Natural killer cell (primary cell): ENCODE data around the gene PAFAH1B1. TPM values are rescaled to one million over a fixed set of nuclear protein-coding genes. Genes with fewer than 3 reads are reported as not detected.
A peak's percentile ranks its signal among the peaks of the same experiment; 100 is the strongest.

ENCODE experiments used
- ATAC-seq, 3 donors: fragments of 150-1000 bp in 2 of 3; fragments of 200-7000 bp in 1 of 3; cut with Tn5 transposase; 1 replicate in 1 of 3; 2 replicates in 2 of 3; pipeline ENCODE4 v1.10.0; 2021; ENCODE audit warnings: mild to moderate bottlenecking in 2 of 3, moderate library complexity in 2 of 3
- DNase-seq, 2 donors: peaks; one replicate each; pipeline versions ENCODE4 v3.0.0 to v3.0.0-alpha.2; 2013 to 2021; ENCODE audit warnings: mixed read lengths in 1 of 2
- H3K27ac ChIP-seq: one replicate; pipeline ENCODE4 v1.5.1; 2013; ENCODE audit warnings: mild to moderate bottlenecking, low read length
- H3K27me3 ChIP-seq: one replicate; pipeline ENCODE4 v1.6.1; 2013; ENCODE audit warnings: low read length; ENCODE audit not compliant: control insufficient read depth, insufficient read depth
- H3K36me3 ChIP-seq: one replicate; pipeline ENCODE4 v1.6.1; 2013; ENCODE audit warnings: low read length; ENCODE audit not compliant: control insufficient read depth, insufficient read depth
- H3K4me1 ChIP-seq: one replicate; pipeline ENCODE4 v1.6.1; 2013; ENCODE audit warnings: low read length; ENCODE audit not compliant: control insufficient read depth, insufficient read depth
- H3K4me3 ChIP-seq: one replicate; pipeline ENCODE4 v1.5.1; 2013; ENCODE audit warnings: low read length
- H3K9me3 ChIP-seq: one replicate; pipeline ENCODE4 v1.6.1; 2013; ENCODE audit warnings: low read length; ENCODE audit not compliant: control insufficient read depth, insufficient read depth
- H3K27ac Mint-ChIP-seq, 2 donors: one replicate each; pipeline ENCODE4 v1.8.0; 2022; ENCODE audit warnings: mild to moderate bottlenecking in 2 of 2, mixed read lengths in 2 of 2, moderate library complexity in 1 of 2
- H3K27me3 Mint-ChIP-seq, 2 donors: one replicate each; pipeline ENCODE4 v1.8.0; 2022; ENCODE audit warnings: low read depth in 2 of 2, mixed read lengths in 2 of 2
- H3K36me3 Mint-ChIP-seq: one replicate; pipeline ENCODE4 v1.8.0; 2022; ENCODE audit warnings: mixed read lengths
- H3K4me1 Mint-ChIP-seq, 2 donors: one replicate each; pipeline ENCODE4 v1.8.0; 2022; ENCODE audit warnings: mixed read lengths in 2 of 2
- H3K4me3 Mint-ChIP-seq: one replicate; pipeline ENCODE4 v1.8.0; 2022; ENCODE audit warnings: mild to moderate bottlenecking, moderate library complexity, mixed read lengths
- H3K9me3 Mint-ChIP-seq, 2 donors: one replicate each; pipeline ENCODE4 v1.8.0; 2022; ENCODE audit warnings: mixed read lengths in 2 of 2
- CTCF ChIP-seq: fragments of 200-600 bp; IDR thresholded peaks from one replicate; pipeline ENCODE4 v1.8.0; 2022; ENCODE audit warnings: antibody characterized with exemption
- WGBS: methylation state at CpG from one replicate; pipeline ENCODE4 v1.1.7; 2013; ENCODE audit warnings: missing lambda C conversion rate; ENCODE audit not compliant: insufficient coverage; 5-methylcytosine and 5-hydroxymethylcytosine counted together
- intact Hi-C: fragments of 100-400 bp; cut with micrococcal nuclease; formaldehyde crosslinking; loops from one replicate; pipeline ENCODE4 v1.14.2; 2022
- total RNA-seq, 4 donors: library from RNA; stranded (reverse); fragments of 120-200 nt in 1 of 4; gene quantifications; one replicate each; pipeline versions ENCODE4 v1.2.3 to v1.2.4, GENCODE V29; 2013 to 2022

The PAFAH1B1 gene
- total RNA-seq, 3 donors from 2014 or later (not counting 1 experiment from before 2014, with no cell fraction given): 138 to 176 (median 165) TPM

GRCh38 chr17:2634361-2634960 is 41.0 kb downstream of the PAFAH1B1 start:
- no peak overlapping the region for H3K4me3 ChIP-seq
- no peaks in the 10 kb centered on the region for H3K27me3 Mint-ChIP-seq
- H3K36me3 Mint-ChIP-seq: no peaks in the 10 kb centered on the region
- H3K4me3 Mint-ChIP-seq: peak overlapping the region; percentile 9
- no peak overlapping the region for H3K27ac ChIP-seq
- H3K9me3 Mint-ChIP-seq: no peaks in the 10 kb centered on the region
- H3K4me1 ChIP-seq: peaks cover 22% of the 10 kb centered on the region
- no peak for DNase-seq
- intact Hi-C loops: no loop called here
- no peak for TF ChIP-seq CTCF
- no peaks in the 10 kb centered on the region for H3K9me3 ChIP-seq
- H3K27ac Mint-ChIP-seq: peak overlapping the region; percentile 86 to 87
- peaks cover 63 to 77% of the 10 kb centered on the region in 2 donors for H3K4me1 Mint-ChIP-seq
- no peaks in the 10 kb centered on the region for H3K27me3 ChIP-seq
- H3K36me3 ChIP-seq: peaks cover 15% of the 10 kb centered on the region
- peak in 1 of 3 donors; percentile 29 for ATAC-seq
- WGBS: 93% methylated on average over 9 of the region's 9 CpGs

GRCh38 chr17:2635241-2635640 is 41.8 kb downstream of the PAFAH1B1 start:
- peak overlapping the region in 1 of 2 donors; percentile 86 for H3K27ac Mint-ChIP-seq
- Histone ChIP-seq H3K4me3 (no peak overlapping the region), H3K36me3 (peaks cover 15% of the 10 kb centered on the region), H3K27ac (no peak overlapping the region), H3K9me3 (no peaks in the 10 kb centered on the region), H3K4me1 (peaks cover 22% of the 10 kb centered on the region), H3K27me3 (no peaks in the 10 kb centered on the region)
- intact Hi-C loops: no loop called here
- no peak for TF ChIP-seq CTCF
- DNase-seq (no peak), ATAC-seq (no peak)
- H3K36me3 Mint-ChIP-seq: no peaks in the 10 kb centered on the region
- no peaks in the 10 kb centered on the region for H3K9me3 Mint-ChIP-seq
- peaks cover 56 to 69% of the 10 kb centered on the region in 2 donors for H3K4me1 Mint-ChIP-seq
- WGBS: 96% methylated on average over 3 of the region's 3 CpGs
- no peaks in the 10 kb centered on the region for H3K27me3 Mint-ChIP-seq
- no peak overlapping the region for H3K4me3 Mint-ChIP-seq

DNA sequence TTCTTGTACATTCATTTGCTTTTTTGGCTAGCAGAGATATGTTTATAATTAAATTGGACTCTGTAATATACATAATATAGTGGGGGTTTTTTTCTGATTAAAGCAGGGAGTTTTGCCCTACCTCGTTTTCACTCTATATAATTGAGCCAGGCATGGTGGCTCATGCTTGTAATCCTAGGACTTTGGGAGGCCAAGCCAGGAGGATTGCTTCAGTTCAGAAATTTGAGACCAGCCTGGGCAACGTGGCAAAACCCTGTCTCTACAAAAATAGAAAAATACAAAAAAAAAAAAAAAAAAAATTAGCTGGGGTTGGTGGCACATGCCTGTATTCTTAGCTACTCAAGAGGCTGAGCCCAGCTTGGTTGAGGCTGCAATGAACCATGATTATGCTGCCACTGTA is 42.2 kb downstream of the PAFAH1B1 start:
- H3K36me3 ChIP-seq: peaks cover 16% of the 10 kb centered on the region
- 80% methylated on average over 1 of the region's 2 CpGs for WGBS

More for the DNA sequence above, 42.2 kb downstream of the PAFAH1B1 start:
- no peak overlapping the region for H3K4me3 ChIP-seq
- Mint-ChIP-seq H3K27me3 (no peaks in the 10 kb centered on the region), H3K36me3 (no peaks in the 10 kb centered on the region), H3K27ac (peak overlapping the region; percentile 69 to 86), H3K9me3 (no peaks in the 10 kb centered on the region), H3K4me3 (no peak overlapping the region), H3K4me1 (peaks cover 56 to 67% of the 10 kb centered on the region in 2 donors)
- intact Hi-C loops: no loop called here
- TF ChIP-seq CTCF: no peak
- DNase-seq (no peak), ATAC-seq (no peak)
- H3K27me3 ChIP-seq: no peaks in the 10 kb centered on the region
- H3K9me3 ChIP-seq: no peaks in the 10 kb centered on the region
- H3K4me1 ChIP-seq: peaks cover 22% of the 10 kb centered on the region
- no peak overlapping the region for H3K27ac ChIP-seq
